Measurements from ENCODE around the gene AADAC.

- no peak for TF ChIP-seq CTCF (IDR thresholded peaks at IDR 0.05; ENCODE audit: low read depth, low read length, poor library complexity, severe bottlenecking)
- no peak for TF ChIP-seq EZH2phosphoT487 (IDR thresholded peaks at IDR 0.05; ENCODE audit: borderline replicate concordance, low read length)
These were observed 13.9 kb downstream of the AADAC start for GRCh38 chr3:151827816-151828215.
